Kidney capillary endothelial cell (primary cell): ENCODE data around the gene R3HDML.
A peak's percentile ranks its signal among the peaks of the same experiment; 100 is the strongest.

Experiments
- DNase-seq: peaks from one replicate; pipeline ENCODE4 v3.0.0-alpha.2; 2018; ENCODE audit warnings: low spot score

The R3HDML gene

DNA sequence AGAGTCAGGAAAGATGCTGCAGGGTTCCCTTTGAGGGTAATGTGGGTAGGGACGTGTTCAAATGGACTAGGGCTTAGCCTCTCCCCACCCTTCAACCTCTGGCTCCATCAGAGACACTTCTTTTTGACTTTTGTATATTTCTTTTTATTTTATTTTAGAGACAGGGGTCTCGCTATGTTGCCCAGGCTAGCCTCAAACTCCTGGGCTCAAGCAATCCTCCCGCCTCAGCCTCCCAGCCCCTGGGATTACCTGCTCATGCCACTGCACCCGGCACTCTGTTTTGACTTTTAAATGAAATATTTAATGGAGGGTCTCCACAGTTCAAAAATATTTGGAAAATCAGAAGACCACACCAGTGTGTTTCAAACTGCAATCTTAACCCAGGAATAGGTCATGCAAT is 27.2 kb downstream of the R3HDML start:
- no peak for DNase-seq

DNA sequence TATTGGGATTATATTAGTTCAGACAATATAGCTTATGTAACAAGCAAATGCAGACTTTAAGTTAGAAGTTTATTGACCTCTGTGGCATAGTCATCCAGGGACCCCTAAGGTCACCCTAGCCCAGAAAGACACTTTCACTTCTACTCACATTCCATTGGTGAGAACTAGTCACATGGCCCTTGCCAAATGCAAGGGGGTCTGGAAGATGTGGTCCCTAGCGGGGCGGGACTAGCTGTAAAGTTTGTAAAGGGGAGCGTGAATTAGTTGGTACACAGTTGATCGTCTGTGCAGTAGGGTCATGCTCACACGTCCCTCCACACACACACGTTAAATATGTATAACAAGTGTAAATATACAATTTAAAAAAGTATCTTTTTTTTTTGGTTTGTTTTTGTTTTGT is 27.9 kb downstream of the R3HDML start:
- no peak for DNase-seq

DNA sequence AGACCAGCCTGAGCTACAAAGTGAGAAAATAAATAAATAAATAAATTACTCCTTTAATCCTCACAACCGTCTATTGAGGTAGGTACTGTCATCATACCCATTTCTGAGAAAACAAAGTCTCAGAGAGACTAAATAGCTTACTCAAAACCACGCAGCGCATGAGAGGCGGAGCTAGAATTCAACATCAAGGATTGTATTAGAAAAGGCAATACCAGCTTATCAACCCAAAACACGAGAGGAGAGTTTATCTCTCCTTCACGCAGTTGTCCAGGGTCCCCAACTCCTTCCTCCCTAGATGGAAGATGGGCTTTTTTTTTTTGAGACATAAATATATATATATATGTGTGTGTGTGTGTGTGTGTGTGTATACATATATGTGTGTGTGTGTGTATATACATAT is 30.9 kb downstream of the R3HDML start:
- DNase-seq = no peak

DNA sequence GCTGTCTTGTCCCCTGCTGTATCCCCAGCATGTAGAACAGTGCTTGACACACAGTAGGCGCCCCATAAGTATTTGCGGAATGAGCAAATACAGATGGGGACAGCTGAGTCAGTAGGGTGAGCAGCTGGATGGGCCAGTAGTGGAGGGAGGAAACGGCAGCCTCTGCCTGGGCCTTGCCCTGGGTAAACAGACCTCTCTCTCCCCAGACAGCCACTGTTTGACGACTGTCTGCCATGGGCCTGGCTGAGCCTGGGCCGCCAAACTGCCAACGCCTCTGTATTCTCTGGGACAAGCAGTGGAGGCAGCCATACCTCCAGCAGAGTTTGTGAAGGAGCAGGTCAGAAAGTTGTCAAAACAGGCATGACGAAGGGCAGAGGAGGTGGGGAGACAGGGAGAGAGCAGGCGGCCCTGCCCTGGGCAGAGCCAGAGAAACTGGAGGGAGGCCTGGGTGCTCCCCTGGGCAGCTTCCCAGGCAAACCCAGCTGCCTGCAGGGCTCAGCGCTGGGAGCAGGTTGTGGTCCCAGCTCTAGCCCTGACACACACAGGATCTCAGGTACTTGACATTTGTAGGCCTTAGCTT is 33.9 kb downstream of the R3HDML start:
- DNase-seq = no peak

DNA sequence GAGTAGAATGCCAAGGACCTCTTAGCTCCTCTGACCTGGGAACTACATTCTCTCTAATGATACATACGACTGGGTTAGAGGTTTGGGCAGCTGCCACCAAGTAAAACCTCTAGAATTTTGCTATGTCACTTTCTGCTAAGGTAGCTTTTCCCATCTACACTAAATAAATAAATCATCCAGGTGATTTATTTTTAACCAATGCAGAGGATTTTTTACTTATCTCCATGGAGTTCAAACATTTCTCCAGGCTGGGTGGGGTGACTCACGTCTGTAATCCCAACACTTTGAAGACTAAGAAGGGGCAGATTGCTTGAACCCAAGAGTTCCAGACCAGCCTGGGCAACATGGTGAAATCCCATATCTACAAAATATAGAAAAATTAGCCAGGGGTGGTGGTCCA is 45.8 kb downstream of the R3HDML start:
- DNase-seq = no peak

DNA sequence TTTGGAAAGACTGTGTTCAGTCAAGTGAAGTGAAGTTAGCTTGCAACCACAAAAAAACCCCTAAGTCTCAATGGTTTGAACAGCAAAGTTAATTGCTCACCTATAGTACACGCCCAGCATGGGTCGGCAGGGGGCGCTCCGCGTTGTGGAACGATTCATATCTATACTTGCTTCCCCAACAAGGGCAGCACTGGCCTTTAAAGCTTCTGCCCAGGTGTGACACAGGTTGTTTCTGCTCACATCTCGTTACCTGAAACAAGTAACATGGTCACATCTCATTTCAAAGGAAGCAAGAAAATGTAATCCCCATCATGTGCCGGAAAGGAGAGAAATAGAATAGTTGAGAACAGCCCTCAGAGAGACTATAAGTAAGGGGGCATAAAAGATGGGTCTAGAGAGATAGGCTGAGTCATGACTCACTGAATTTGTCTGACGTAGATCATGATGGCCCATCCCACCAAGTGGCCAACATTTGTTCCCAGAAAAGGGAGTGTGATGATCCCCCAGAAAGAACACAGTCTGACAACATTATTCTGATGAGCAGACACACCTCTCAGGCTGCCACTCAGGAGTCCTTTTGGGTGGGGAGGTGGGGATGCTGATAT is 47.7 kb downstream of the R3HDML start:
- peak; percentile 65 for DNase-seq

DNA sequence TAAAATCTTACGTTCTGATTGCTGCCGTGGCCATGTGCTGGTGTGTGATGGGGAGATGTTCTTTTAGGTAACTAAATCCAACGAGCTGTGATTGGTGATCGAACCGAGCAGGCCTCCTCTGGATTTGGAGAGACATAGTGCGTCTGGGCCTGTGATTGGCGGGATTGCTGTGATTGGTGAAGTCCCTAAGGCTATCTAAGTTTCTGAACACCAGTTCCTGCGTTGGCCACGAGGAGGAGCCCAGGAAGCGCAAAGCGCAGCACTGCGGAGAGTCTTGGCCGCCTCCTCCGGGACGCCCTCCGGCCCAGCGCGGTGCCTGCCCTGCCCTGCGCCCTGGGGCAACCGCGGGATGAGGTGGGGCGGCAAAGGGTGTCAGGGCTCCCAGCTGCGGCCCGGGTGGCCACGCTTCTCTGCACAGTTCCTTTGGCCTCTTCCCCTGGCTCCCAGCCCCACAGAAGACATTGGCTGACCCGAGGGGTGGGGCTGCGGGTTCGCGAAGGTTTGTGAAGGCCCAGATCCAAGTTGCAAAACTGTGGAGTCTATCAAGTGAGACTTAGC is 51.7 kb downstream of the R3HDML start:
- peak; percentile 67 for DNase-seq

DNA sequence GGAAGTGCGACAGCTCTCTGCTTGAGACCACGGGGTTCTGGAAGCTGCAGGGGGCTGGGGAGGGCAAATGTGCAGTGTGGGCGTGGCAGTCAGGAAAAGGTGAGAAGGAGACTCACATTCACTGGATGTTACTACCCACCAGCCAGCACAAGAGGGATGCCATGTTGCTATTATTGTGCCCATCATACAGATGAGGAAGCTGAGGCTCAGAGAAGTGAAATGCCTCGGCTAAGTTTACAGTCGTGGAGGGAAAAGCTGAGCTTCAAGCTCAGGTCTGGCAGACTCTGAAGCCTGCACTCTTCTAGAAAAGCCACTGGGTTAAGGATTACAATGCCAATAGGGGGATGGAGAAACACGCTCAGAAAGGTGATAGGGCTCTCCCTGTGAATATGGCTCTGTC is 53.0 kb downstream of the R3HDML start:
- DNase-seq = no peak

DNA sequence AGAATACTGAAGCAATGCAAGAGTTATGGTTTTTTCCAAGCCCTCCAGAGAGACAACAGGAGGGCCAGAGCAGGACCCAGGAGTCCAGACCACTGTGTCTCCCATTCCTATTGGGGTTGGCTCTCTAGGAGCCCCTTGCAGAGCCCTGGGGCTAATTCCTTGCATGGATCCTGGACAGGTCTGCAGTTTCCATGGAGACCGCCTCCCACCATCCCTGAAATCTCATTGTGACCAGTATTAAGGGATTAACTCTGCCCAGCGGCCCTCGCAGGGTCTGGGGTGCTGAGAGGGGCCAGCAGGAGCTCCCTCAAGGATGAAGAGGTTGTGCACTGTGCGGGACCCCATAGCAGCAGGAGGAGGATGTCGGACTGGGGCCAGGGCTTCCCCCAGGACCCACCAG is 53.4 kb downstream of the R3HDML start:
- DNase-seq = no peak

DNA sequence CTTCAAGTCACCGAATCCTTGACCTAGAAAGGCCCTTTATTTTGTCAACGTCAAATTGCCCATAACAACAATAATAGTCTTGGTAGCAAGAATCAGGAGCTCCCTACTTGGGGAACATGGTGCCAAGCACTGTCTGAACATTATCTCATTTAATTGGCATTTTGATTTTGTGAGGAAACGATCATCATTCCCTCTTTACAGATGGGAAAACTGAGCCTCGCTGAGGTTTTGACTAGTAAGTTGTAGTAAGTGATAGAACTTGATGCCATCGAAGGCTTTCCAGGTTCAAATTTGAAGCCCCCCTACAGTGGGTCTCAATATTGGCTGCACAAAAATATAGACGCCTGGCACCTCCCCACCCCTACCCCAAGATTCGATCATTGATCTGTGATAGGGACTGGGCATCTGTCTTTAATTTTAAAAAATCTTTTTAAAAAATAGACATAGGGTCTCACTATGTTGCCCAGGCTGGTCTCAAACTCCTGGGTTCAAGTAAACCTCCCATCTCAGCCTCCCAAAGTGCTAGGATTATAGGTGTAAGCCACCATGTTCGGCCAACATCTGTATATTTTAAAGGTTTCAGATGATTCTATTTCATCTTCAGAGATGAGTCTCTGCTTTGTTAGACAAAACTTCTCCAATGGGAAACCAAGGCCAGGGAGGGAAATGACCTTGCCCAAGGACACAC is 55.4 kb downstream of the R3HDML start:
- DNase-seq = no peak

DNA sequence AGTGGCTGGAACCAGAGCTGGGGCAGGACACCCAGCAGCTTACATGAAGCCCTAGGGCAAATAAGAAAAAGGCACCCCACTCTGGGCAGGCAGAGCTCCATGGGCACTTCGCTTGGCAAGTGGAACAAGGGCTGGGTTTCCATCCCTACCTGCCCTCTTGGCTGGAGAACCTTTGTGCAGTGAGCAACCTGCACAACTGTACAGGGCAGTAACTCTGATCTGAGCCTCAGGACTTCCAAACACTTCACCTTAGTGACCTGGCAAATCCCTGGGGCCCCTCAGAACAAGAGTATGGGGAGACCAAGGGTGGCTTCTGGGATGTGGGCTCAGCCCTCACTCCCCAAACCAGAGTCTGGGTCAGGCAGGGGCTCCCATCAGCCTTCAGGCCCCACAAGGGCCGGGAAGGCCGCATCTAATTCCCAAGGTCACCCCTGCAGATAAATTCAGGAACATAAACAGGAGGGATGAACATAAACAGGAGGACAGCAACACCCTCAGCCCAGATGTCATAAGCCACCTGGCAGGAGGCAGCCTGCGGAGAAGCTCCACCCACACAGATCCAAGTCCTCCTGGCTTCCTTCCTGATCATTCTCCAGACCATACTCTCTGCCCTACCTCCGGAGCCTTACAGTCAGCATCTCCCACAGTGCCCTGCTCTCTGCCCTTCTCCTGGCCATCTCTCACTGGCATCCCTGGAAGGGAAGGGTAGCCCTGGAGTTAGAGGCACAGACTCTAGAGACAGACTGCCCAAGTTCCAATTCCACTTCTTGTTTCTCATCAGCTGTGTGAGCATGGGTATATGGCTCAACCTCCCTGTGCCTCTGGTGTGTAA is 56.1 kb downstream of the R3HDML start:
- no peak for DNase-seq

DNA sequence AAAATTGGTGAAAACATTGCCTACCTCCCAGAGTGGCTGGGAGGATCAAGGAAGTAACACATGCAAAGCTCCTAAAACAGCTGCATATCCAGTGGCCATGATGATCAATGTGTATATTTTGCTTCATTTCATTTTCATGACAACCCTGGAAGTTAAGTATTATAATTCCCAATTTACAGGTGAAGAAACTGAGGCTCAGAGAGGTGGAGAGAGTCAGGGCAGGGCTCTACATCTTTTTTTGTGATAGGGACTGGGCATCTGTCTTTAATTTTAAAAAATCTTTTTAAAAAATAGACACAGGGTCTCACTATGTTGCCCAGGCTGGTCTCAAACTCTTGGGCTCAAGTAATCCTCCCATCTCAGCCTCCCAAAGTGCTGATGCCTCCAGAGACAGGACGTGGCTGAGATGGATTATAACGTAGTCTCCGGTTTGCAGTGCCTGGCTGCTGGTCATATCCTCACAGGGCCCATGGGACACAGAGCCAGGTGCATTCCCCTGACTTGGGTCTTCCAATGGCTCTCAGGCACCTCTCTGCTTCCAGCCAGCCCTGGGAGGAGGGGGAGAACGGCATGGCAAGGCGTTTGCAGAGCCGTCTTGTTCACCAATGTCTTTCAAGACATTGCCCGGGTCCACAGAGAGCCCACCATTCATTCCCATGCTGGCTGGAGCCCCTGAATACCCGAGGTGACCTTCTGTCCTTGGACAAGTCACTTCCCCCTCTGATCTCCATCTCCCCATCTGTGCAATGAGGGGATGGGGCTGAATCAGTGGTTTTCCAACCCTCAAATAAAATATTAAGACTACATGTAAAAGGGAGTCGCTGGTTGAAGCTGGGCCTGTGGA is 57.0 kb downstream of the R3HDML start:
- no peak for DNase-seq

DNA sequence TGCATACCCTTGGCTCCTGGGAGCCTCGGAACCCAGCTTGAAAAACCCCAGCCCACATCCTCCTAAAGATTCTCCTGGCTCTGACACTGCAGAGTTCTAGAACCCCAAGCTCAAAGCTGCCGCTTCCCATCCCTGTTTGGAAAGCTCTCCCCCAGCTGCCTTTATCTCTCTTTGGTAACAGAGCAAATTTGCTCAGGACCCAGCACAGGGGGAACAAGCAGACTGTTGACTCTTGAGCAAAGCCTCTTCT is 57.5 kb downstream of the R3HDML start:
- DNase-seq = no peak

DNA sequence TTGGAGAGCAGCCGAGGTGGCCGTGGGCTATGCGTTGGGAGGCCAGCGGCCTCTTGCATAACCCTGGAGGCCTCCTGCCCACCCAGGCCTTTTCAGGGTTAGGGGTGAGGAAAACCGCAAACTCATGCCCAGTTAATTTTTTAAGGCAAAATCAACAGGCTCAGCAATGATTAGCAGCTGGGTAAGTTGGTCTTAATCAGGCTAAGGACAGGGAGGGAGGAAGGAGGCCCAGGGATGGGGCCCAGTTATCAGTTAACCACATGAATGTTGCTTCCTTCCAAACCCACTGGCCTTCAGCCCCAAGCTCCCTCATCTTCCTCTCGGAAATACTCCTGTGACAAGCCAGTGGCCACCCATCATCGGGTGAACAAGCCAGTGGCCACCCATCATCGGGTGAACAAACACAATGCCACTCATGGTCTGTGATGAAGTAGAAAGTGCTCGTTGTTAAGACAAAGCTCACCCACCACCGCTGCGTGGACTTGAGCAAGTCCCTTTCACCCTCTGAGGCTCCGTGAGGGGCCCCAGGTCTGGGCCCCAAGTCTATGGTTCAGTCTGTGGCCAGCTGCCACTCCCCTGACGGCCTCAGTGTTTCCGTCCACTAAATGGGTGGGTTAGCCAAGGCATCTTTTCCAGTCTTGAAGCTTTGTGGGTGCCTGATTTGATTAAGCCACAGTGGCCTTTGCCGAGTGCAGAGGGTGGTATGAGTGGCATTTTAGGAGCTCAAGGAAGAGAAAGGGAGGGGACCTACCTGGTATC is 58.0 kb downstream of the R3HDML start:
- DNase-seq = no peak

DNA sequence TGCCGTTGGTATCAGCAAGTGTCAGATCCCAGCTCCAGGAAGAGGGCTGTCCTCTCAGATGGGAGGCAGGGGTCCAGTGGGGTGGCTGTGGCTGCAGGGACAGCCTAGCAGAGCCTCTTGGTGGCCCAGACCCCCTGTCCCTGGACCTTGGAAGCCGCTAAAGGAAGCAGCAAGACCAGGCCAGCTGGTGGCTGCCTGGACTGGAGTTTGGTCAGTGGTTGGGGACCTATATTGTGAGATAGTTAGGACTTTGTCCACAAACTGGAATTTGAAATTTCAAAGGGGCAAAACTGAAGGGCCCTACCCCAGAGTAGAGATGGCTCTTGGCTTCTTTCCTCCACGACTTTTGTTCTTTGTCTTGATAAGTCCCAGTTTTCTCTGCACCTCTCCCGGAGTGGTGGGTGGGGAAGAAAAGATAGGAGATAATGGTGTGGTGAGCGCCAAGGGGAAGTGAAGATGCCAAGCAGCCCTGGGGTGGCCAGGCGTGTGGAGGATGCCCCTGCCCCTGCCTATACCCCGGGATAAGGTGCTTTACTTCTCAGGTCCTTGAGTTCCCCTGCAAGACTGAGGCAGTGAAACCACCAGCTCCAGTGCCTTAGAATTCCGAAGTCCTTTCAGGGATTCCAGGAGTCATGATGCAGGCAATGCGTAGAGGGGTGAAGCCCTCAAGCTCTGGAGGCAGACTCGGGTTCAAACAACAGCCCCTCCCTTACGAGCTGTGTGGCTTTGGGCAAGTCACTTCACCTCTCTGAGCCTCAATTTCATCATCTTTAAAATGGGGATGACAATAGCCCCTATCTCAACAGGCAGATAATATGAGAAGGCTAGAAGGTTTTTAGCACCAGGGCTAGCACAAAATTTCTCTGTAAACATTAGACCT is 58.9 kb downstream of the R3HDML start:
- no peak for DNase-seq

DNA sequence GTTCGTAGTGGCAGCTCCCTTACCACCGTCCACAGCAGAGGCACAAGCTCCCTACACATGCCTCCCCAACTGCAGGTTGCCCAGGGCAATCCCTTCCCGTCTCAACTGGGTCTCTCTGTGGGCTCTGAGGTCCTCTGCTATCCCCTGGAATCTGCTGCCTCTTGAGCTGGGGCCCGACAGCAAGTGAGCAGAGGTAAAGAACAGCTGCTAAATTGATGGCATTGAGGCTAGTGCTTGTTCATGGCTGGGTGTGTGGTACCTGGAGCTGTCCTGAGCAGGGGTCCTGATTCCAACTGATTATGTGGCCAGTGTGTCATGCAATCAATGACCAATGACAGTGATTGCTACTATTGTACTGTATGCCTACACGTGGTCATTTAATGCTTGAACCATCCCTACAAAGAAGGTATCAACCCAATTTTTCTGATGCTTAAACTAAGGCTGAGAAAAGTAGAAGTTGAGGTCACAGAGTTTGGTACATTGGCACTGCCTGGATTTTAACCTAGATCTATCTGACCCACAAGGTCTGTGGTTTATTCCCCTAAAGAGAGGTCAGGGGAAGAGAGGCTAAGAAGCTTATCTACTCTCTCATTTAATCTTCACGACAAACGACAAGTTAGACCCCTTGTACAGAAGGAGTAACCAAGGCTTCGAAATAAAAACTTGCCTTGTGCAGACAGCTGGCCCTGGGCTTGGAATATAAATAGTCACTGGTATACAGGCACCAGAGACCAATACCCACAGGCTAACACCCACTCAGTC is 59.7 kb downstream of the R3HDML start:
- DNase-seq = no peak

DNA sequence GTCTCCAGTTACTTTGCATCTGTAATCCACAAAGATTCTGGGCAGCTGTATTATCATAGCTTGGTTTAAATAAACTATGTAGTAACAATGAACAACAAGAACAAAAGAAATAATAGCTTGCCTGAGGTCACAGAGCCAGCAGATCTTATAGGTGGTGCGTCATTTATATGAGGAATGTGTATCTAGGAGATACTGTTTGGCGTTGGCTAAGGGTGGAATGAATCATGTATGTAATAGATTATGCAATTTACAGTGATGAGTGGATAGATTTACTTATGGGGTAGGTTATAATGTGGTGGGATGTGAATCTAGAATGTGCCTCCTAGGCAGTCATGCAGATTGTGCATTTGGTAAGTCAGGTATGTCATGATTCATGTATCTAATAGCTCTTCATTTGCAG is 61.5 kb downstream of the R3HDML start:
- no peak for DNase-seq

DNA sequence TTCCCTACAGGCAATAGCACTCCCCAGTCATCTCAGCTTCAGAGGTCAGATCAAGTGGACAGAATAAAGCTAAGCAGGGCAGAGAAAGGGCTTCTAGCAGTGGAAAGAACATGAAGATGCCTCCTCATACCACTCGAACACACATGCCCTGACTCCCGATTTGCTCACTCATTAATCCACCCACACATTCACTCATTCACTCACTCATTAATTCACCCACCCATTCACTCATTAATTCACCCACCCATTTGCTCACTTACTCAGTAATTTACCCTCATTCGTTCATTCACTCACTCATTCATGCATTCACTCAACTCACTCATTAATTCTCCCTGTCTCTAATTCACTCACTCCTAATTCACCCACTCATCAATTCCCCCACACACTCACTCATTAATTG is 62.6 kb downstream of the R3HDML start:
- no peak for DNase-seq

DNA sequence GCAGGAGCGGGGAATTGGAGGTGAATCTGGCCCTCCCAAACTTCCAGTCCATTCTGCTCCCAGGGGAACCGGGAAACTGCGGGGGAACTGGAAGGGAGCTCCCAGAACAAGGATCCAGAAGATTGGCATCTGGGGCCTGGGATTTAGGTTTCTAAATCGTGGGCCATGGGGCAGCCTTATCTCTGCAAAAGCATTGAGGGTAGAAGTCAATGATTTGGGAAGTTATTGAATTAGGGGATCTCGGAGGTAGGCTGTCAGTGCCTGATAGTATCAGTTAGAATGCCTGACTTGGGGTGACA is 63.8 kb downstream of the R3HDML start:
- no peak for DNase-seq
